ENCODE results near the gene HOXA13. TPM values are rescaled to one million over a fixed set of nuclear protein-coding genes. Genes with fewer than 3 reads are reported as not detected.
A peak's percentile ranks its signal among the peaks of the same experiment; 100 is the strongest.

Gene HOXA13
- total RNA-seq, 1 experiment from 2014 or later = not detected

GRCh38 chr7:27198138-27198841, 1.6 kb downstream of the HOXA13 start:
- H3K23ac ChIP-seq (ENCODE audit: insufficient read length, low read depth, low read length) = no peak overlapping the region
- H2AFZ ChIP-seq (ENCODE audit: low read length) = no peak overlapping the region
- WGBS (ENCODE audit: extremely low coverage, insufficient read length, low lambda C conversion rate) = no CpG with 5 or more reads among the region's 29 CpGs
- H2BK12ac ChIP-seq (ENCODE audit: insufficient read length, low read depth, low read length) = no peak overlapping the region
- H3K79me2 ChIP-seq (ENCODE audit: insufficient read depth, low read length) = no peaks in the 10 kb centered on the region
- H2BK5ac ChIP-seq (ENCODE audit: insufficient read length, low read length) = no peak overlapping the region
- H2AK5ac ChIP-seq (ENCODE audit: insufficient read length, low read length) = no peak overlapping the region
- H3K27me3 Mint-ChIP-seq (ENCODE audit: low read depth) = peaks cover 95% of the 10 kb centered on the region
- no peak overlapping the region for H3T11ph ChIP-seq (ENCODE audit: low read length)
- H3K9me3 ChIP-seq (ENCODE audit: control insufficient read depth, low read depth, low read length) = no peaks in the 10 kb centered on the region
- H2BK15ac ChIP-seq (ENCODE audit: low read depth, low read length) = no peak overlapping the region
- H3K4me3 Mint-ChIP-seq = no peak overlapping the region
- no peak overlapping the region for H3K4me2 ChIP-seq (ENCODE audit: insufficient read depth, insufficient read length, low read length)
- H3K14ac ChIP-seq (ENCODE audit: insufficient read depth, low read length) = no peak overlapping the region
- no peak overlapping the region for H4K91ac ChIP-seq (ENCODE audit: insufficient read length, low read depth, low read length)
- no peaks in the 10 kb centered on the region for H3K23me2 ChIP-seq (ENCODE audit: insufficient read length, low read depth, low read length, poor library complexity, severe bottlenecking)
- peaks cover 85% of the 10 kb centered on the region for H3K27me3 ChIP-seq (ENCODE audit: insufficient read depth, low read length)
- H3K56ac ChIP-seq (ENCODE audit: insufficient read length, low read depth, low read length) = no peak overlapping the region
- H4K5ac ChIP-seq (ENCODE audit: insufficient read length, low read depth, low read length) = no peak overlapping the region
- H4K20me1 ChIP-seq (ENCODE audit: control insufficient read depth, insufficient read depth, insufficient read length) = no peaks in the 10 kb centered on the region
- no peak overlapping the region for H3K27ac Mint-ChIP-seq
- TF ChIP-seq CTCF (conservative IDR thresholded peaks at IDR 0.05) = no peak
- H3K4me1 ChIP-seq (ENCODE audit: insufficient read depth, low read length) = no peaks in the 10 kb centered on the region
- H3K79me1 ChIP-seq (ENCODE audit: insufficient read depth, low read depth, low read length, poor library complexity, severe bottlenecking) = no peaks in the 10 kb centered on the region
- H3K9ac ChIP-seq (ENCODE audit: extremely low read depth, insufficient read length, low read length) = no peak overlapping the region
- DNase-seq = peak; percentile 35
- H3K4ac ChIP-seq (ENCODE audit: low read depth, low read length) = no peak overlapping the region
- no peak overlapping the region for H2BK20ac ChIP-seq (ENCODE audit: low read depth, low read length, poor library complexity, severe bottlenecking)
- H4K8ac ChIP-seq (replicated peaks; ENCODE audit: insufficient read length, low read depth, low read length) = no peak overlapping the region
- H3K36me3 Mint-ChIP-seq (ENCODE audit: insufficient read depth in 1 of 3, low read depth in 3 of 3) = no peaks in the 10 kb centered on the region; a peak in 2 of 7 replicates
- peaks cover 2 to 16% of the 10 kb centered on the region in 2 experiments; a peak in 3 of 4 replicates for H3K4me1 Mint-ChIP-seq
- no peak overlapping the region for H3K27ac ChIP-seq (ENCODE audit: insufficient read length, low read depth, low read length)
- H3K9me3 Mint-ChIP-seq = peaks cover 4 to 14% of the 10 kb centered on the region in 2 experiments; a peak in 3 of 5 replicates
- H3K18ac ChIP-seq (ENCODE audit: insufficient read length, low read depth, low read length) = no peak overlapping the region
- H2BK120ac ChIP-seq (ENCODE audit: low read depth, low read length, poor library complexity, severe bottlenecking) = no peak overlapping the region

Data from H9 (cell line).